ENCODE data around the gene SDF4.
"Not testable (repeated sequence)": the region's sequence is repeated elsewhere in the genome, so short reads cannot be mapped to it uniquely, and the experiment has no call there.

Gene SDF4

DNA sequence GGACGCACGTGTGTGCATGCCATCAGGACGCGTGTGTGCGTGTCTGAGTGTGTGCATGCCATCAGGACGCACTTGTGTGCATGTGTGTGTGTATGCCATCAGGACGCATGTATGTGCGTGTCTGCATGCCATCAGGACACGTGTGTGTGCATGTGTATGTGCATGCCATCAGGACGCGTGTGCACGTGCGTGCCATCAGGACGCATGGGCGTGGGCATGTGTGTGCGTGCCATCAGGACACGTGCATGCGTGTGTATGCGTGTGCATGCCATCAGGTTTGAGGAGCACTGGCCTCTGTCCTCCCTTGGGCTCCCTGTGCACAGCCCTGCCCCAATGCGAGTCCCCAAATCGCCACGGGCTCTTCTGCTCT, 27.3 kb upstream of the SDF4 start:
- DNase-seq, result no peak

DNA sequence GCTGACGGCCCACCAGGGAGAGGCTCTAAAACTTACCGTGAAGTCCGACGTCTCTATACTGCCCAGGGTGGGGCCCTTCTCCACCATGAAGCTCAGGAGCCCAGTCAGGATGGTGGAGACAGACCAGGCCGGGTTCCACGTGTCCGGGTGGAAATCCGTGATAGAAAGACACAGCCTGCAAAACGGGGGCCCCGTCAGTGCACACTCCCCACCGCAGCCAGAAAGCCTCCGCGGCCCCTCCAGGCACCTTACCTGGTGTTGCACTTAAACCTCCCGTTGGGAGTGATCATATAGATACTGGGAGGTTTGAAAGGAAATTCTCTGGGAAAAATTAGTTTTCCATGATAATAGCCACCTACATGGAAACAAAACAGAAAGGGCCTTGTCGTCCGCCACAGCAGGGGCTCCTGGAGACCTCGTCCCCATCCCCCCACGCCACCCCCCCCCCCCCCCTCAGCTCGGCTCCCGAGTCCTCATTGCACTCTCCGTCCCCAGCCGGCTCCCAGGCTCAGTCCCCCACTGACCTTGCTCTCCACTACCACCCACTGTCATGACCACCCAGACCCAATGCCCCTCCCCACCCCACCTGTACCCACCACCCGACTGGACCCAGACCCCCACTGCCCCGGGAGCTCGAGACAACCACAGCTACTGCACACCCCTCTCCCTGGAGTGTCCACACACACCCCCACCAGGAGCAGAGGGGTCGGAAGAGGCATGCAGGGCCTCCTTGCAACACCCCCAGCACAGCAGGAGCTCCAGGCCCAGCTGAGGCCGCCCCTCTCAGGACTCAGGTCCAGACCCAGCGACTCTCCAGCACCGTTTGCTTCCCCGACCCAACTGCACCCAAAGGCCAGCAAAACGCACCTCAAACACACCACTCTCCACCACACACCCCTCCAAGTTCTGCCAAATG, 25.4 kb upstream of the SDF4 start:
- no peak for DNase-seq

DNA sequence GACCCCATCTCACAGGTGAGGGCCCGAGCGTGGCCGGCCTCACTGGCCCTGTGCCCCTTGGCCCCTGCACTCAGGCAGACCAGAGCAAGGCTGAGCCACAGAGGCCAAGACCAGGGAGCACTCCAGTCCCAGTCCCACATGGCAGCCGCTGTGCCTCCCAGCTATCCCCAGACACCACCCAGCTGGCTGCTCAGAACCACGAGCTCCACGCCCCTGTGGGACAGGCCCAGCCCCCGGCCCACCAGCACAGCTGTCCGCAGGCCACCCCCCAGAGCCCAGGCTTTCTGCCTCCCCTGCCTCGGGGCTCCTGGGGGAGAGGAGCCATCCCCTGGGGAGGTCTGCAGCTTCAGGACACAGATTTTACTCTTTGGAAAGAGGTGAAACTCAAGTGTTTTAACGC, 23.8 kb upstream of the SDF4 start:
- DNase-seq, result no peak

DNA sequence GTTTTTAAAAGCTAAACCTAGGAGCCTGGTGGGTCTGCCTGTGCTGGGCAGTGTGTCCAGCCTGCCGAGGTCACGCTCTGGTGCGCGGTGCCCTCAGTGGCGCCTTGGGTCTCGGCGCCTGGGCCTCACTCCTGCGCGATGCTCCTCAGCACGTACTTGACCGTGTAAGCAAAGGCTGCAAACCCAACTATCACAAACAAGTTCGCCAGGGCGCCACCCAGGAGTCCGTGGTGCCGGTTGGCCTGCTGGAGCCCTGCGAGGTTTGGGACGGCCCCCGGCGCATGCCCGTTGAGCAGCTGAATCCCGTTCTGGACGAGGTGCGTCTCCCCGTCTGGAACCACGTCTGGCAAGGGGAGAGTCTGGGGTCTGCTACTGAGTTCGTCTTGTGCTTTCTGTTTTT, 23.3 kb upstream of the SDF4 start:
- DNase-seq, result no peak

DNA sequence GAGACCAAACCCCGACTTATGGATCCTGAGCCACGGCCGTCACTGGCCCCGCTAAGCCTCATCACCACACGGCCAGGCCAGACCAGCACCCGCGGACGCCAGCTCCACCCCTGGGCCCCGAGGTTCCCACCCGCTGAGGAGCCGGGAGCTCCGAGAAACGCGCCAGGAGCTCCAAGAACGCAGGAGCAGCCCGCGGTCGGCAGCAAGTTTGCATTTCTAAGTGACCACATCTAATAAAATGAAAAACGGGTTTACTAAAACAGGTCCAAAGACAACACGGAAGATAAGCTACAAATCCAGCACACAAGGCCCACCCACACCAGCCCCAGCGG, 22.8 kb upstream of the SDF4 start:
- DNase-seq, result no peak

DNA sequence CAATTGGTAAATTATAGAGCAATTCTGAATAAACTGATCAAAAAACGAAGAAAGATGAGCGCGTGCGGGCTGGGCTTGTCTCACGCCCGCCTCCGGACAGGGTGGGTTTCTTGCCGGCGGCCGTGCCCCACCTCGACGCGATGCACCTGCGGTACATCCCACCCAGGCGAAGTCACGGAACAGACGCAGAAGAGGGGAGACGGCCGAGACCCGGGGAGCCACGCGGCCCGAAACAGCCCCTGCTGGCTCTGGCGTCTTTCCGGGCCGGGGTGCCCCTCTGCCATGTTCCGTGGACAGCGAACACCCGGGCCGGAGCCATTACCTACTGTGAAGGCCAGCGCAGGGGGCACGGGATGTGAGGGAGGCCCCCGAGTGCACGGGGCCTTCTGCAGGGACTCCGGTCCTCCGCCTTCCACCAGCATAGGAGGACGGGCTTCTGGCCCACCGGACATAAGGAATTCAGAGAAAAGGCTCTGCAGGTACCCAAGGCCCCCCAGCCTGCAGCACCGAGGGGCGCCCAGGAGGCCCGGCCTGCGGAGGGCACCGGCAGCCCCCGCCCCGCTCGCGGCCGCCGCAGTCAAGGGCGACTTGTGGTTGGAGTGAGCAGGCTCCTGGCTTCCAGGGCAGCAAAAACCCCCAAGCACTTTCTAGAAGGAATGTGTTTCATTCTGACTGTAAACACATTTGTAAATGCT, 22.3 kb upstream of the SDF4 start:
- no peak for DNase-seq

DNA sequence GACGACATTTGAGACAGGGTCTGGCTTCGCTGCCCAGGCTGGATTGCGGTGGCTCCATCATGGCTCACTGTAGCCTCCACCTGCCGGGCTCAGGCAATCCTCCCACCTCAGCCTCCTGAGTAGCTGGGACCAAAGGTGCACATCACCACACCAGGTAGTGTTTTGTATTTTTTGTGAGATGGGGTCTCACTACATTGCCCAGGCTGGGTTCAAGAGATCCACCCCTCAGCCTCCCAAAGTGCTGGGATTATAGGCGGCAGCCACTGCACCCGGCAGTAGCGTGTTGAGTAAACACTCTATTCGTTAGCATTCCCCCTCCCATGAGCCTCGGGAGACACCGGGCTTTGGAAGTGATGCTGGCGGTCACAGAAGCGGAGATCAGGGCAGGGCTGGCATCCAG, 21.5 kb upstream of the SDF4 start:
- DNase-seq, result no peak

DNA sequence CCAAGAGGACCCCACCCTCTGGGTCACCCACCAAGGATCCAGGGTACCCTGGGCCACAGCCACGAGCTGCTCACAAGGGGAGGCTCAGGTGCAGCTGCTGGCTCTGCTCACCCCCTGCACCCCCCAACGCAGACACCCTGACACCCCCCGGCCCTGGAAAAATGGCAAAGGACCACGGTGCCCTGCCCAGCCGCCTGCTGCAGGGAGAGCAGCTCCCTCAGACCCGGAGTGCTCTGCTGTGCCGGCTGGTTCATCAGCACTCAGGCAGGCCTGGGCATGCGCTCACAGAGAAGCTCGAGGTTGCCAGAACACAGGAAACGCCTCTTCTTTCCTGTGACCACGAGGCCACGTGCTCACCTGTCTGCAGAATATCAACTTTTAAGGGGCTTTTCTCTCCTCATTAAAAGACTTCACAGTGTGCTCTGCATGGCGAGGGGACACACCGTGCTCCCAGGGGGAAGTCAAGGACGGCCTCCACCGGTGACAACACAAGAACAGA, 19.0 kb upstream of the SDF4 start:
- no peak for DNase-seq

DNA sequence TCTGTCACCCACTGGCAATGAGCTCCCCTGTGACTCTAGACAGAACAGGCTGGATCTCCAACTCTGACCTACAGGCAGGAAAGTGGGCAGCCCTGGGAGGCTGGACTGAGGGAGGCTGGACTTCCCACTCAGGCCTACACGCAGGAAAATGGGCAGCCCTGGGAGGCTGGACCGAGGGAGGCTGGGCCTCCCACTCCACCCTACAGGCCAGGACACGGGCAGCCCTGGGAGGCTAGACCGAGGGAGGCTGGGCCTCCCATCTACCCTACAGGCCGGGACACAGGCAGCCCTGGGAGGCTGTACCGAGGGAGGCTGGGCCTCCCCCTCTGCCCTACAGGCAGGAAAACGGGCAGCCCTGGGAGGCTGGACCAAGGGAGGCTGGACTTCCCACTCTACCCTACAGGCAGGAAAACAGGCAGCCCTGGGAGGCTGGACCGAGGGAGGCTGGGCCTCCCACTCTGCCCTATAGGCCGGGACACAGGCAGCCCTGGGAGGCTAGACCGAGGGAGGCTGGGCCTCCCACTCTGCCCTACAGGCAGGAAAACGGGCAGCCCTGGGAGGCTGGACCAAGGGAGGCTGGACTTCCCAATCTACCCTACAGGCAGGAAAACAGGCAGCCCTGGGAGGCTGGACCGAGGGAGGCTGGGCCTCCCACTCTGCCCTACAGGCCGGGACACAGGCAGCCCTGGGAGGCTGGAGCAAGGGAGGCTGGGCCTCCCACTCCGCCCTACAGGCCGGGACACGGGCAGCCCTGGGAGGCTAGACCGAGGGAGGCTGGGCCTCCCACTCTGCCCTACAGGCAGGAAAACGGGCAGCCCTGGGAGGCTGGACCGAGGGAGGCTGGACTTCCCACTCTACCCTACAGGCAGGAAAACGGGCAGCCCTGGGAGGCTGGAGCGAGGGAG, 16.5 kb upstream of the SDF4 start:
- DNase-seq, result not testable (repeated sequence)

DNA sequence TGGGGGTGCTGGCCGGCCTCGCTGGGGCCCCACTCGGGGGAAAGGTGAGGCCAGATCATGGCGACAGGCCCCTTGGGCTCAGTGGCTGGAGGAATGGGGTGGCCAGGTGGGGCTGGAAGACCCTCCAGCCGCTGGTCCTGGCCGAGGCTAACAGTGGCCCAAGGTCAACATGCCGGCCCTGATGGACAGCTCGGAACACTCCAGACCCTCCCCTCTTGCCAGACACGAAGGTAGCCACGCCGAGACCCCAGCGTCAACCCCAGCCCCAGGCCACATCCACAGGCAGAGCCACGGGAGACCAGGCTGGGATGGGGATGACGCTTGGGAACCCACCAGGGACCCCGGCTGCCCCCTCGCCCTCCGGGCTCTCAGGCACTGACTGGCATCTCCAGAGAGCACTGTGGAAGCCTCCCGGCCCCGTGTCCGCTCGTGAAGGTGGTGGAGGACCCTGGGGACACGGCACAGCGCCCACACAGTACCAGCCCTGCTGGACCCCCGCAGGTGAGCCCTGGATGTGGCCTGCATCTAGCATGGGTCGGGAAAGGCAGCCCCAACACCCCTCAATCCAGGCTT, 15.6 kb upstream of the SDF4 start:
- no peak for DNase-seq

DNA sequence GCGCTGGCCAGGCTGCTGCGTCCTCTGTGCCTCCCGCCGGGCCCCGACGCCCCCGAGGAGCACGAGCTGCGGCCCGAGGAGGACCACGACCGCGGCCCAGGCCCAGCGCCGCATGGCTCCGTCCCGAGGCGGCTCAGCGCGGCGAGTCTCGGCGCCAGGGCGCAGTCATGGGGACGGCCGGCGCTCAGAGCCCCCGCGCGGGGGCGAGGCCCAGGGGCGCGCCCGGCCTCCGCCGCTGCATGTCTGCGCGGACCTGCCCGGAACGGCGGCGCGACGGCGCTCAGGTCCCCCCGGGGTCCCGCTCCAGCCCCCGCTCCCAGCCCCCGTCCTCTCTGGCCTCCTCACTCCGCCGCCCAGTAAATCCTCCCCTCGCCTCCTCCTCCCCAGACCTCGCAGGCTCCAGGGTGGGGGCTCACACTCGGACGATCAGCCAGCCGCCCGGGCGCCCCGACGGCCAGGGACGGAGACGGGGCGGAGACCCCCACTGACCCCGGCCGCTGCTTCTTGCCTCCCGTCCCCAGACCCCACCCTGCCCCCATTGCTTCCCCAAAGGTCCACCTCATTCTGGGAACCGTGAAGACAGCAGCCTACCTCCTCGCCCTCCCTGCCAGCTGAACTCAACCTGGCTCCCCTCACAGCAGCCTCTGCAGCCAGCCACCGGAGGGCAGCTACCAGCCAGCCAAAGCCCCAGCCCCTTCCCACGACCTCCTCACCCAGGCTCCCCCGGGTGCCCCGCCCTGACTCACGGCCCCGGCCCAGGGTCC, 15.0 kb upstream of the SDF4 start, which contains the start of gene C1QTNF12:
Gene C1QTNF12 (minus strand): TSS at position 146 of the 764 bp plus-strand sequence. CDS start 32 bp downstream, at position 114.
- no peak for DNase-seq

DNA sequence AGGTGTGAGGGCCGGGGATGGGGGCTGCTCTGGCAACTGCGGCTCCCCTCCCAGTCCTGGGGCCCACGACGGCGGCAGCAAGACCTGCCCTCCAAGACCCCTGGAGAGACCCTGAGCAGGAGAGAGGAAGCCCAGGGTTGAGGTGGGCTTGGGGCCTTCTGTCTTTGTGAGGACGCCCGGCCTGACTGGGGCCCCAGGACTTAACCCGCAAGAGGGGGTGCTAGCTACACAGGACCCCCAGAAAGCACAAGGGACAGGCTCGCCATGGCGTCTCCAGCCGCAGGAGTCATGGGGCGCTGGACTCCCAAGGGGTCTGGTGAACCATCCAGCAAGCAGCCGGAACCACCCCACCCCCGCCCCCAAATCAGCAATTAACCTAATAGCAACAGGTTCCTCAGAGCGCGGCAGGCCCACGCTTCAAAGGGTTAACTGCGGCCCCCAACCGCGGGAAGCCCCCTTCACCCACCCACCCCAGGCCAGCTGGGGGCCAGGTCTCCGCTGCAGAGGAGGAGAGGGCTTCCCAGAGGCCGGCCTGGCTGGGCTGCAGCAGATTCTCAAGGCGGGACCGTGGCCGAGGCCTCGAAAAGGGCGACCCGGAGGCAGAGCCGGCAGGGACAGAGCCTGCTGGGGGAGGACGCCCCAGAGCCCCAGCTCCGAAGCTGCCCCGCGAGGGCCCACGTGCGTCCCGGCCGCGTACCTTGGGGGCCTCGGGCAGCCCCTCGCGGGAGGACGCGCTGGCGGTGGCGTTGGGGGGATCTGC, 14.2 kb upstream of the SDF4 start:
- DNase-seq, result no peak

DNA sequence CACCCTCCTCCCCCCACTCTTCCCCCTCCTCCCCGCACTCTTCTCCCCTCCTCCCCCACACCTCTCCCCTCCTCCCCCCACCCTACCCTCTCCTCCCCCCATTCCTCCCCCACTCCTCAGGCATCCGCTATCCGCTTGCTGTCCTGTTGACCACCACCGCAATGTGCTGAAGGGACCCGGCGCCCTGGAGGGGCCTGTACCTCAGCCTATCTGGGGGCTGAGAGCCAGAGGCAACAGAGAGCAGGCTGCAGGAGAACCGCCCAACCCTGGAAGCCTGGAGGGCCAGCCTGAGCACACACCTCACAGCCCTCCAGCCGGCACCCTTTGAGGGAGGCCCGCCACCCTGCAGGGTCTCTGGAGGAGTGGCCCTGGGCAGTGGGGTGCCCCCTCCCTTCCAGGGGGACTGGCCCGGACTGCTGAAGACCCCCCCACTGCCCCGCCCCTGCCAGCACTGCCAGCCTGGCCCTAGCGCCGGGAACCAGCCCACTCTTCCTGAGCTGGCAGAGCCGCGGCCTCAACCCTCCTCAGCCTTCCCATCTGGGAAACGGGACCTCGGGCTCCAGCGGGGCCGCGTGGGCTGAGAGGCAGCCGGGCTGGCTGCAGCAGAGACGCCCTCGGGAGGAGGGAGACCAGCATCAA, 13.5 kb upstream of the SDF4 start:
- DNase-seq, result no peak

DNA sequence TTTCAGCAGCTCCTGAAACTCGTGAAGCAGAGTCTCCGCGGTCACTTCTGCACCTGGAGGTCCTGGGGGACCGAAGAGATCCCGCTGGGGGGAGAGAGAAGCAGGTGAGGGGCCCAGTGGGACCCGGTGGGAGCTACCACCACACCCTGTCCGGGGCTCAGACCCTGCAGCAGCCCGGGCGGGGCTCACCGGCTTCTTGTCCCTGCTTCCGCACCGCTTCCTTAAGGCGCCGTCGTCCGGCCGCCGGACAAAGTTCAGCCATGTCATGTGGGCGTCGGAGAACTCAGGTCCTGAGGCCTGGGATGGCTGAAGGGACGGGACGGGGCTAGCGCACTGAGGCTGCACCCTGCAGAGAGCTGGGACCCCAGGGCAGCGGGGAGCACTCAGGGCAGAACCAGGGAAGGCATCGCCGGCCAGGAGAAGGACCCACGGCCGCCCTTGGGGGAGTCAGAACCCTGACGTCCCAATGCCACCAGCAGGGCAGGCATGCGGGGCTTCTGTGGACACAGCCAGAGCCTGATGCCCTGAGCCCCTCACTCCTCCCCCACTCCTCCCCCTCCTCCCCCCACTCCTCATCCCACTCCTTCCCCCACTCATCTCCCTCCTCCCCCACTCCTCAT, 12.5 kb upstream of the SDF4 start:
- DNase-seq, result no peak

DNA sequence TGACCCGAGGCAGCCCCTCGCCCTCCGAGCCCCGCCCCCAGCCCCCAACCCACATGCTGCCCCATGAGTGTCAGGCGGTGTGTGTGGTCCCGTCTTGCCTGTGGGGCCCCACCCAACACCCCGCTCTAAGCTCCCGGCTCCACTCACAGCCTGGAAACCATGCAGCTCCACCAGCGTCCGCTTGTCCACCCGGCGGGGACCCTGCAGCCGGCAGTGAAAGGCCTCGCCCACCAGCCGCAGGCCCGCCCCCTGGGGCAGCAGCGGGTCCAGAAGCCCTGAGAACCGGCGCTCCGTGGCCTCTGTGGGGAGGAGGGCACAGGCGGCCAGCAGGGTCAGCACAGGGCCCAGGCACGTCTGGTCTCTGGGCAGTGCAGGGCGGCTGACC, 12.0 kb upstream of the SDF4 start:
- no peak for DNase-seq

DNA sequence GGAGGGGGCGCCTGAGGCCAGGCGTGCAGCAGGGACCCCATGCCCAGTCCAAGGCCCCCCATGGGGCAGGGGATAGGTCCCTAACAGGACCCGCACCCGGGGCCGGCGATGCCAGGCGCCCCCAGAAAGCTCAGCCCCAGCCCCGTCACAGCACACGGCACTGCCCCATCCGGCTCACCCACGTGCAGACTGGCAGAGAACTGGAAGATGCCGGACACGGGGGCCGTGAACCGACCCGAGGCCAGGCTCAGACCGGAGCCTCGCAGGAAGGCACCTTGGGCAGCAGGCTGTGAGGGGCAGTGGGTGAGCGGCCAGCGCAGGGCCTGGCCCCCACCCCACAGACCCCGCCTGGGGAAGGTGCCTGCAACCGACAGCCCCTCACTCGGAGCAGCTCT, 11.5 kb upstream of the SDF4 start:
- DNase-seq, result no peak

DNA sequence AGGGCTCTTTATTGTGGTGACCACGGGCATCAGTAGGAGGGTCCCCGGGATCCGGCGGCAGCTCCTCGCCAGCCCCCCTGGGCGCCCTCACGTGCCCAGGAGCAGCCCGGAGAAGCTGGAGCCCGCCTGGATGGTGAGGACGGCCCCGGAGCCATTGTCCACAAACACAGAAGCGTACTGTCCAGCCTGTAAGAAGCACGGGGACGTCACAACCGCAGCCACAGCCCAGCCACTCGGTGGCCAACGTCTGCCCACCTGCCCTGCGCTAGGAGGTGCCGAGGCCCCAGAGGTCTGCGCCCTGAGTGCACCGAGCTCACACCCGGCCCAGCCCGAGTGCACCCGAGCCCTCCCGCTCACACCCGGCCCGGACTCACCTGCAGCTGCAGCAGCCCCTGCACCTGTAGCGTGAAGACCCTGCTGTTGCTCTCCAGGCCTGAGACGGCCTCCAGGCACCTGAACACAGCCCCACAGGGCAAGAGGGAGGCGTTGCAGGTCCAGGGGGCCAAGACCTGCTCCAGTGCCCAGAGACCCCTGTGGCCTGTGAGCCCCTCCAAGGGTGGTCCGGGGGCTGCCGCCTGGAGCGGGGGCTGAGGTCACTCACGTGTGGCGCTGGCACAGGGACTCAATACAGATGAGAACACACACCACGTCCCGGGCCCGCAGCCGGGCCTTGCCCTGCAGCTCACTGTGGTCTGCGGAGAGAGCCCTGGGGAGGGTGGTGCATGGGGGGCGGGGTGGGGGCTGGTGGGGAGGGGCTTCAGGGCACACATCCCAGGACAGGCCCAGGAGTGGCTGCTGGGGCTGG, 10.9 kb upstream of the SDF4 start:
- no peak for DNase-seq

DNA sequence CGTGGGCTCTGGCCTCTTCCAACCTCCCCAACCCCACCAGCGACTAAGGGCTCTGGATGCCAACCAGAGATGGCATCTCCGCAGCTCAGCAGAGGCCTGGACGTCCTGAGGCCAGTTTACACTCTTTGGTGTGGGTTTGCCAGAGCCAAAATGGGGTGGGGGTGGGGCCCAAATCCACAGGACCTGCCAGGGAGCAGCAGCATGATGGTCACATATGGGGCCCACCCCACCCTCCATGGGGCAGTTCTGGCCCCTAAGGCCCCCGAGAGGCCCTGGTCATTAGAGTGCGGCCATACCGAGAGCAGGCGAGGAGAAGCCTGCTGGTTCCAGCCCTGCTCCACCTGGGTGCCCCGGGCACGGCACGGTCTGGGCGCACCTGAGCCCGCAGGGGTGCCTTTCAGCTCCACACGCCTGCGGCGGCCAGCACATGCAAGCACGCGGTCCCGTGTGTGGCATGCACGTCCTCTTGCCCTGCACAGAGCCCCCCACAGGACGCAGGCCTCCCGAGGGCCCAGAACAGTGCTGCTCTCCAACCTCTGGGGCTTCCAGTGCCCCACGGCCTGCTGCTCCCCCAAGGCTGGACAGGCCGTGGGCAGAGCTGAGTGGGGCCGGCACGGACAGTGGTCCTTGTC, 9.9 kb upstream of the SDF4 start:
- no peak for DNase-seq

Data from NCI-H1694 (cell line).